GM21423 (cell line): ENCODE data around the gene MAST2.
"Not testable (repeated sequence)": the region's sequence is repeated elsewhere in the genome, so short reads cannot be mapped to it uniquely, and the experiment has no call there.

Experiments used
- ATAC-seq: cut with Tn5 transposase; IDR thresholded peaks from one replicate; pipeline ENCODE4 v1.9.1; 2021; ENCODE audit warnings: mild to moderate bottlenecking, moderate library complexity; ENCODE audit not compliant: unreplicated experiment

The MAST2 gene

GRCh38 chr1:45930258-45931150 lies 127.1 kb downstream of the MAST2 start:
- ATAC-seq, result no peak

GRCh38 chr1:45932205-45932604 lies 128.8 kb downstream of the MAST2 start:
- ATAC-seq, result not testable (repeated sequence)

- no peak for ATAC-seq
These were observed 131.5 kb downstream of the MAST2 start for GRCh38 chr1:45934947-45935346.

- ATAC-seq, result no peak
These were observed 134.6 kb downstream of the MAST2 start for GRCh38 chr1:45938029-45938428.

- no peak for ATAC-seq
These were observed 139.0 kb downstream of the MAST2 start for GRCh38 chr1:45942411-45942810.

GRCh38 chr1:45943185-45943584 lies 139.8 kb downstream of the MAST2 start:
- no peak for ATAC-seq

- ATAC-seq, result no peak
These were observed 142.0 kb downstream of the MAST2 start for GRCh38 chr1:45945426-45945825.

GRCh38 chr1:45949462-45949861 lies 146.1 kb downstream of the MAST2 start:
- not testable (repeated sequence) for ATAC-seq

- no peak for ATAC-seq
These were observed 148.7 kb downstream of the MAST2 start for GRCh38 chr1:45952072-45952471.

GRCh38 chr1:45953934-45954847 lies 150.8 kb downstream of the MAST2 start:
- ATAC-seq, result no peak

GRCh38 chr1:45957684-45958083 lies 154.3 kb downstream of the MAST2 start:
- ATAC-seq, result no peak

- ATAC-seq, result no peak
These were observed 154.9 kb downstream of the MAST2 start for GRCh38 chr1:45958317-45958716.

- no peak for ATAC-seq
These were observed 157.7 kb downstream of the MAST2 start for GRCh38 chr1:45960930-45961715.

GRCh38 chr1:45961936-45962335 lies 158.5 kb downstream of the MAST2 start:
- not testable (repeated sequence) for ATAC-seq

GRCh38 chr1:45968941-45969666 lies 165.7 kb downstream of the MAST2 start:
- no peak for ATAC-seq

- no peak for ATAC-seq
These were observed 166.5 kb downstream of the MAST2 start for GRCh38 chr1:45969866-45970265.

GRCh38 chr1:45971335-45971734 lies 167.9 kb downstream of the MAST2 start:
- ATAC-seq, result no peak

- ATAC-seq, result no peak
These were observed 168.6 kb downstream of the MAST2 start for GRCh38 chr1:45971922-45972531.

- no peak for ATAC-seq
These were observed 169.2 kb downstream of the MAST2 start for GRCh38 chr1:45972621-45973020.

- ATAC-seq, result no peak
These were observed 169.7 kb downstream of the MAST2 start for GRCh38 chr1:45973121-45973520.
